Left lung (tissue), 10 donors: ENCODE data around the gene DLG2. TPM values are rescaled to one million over a fixed set of nuclear protein-coding genes. Genes with fewer than 3 reads are reported as not detected.
A peak's percentile ranks its signal among the peaks of the same experiment; 100 is the strongest.

Experiments used
- ATAC-seq: fragments of 200-7000 bp; cut with Tn5 transposase; one replicate; pipeline ENCODE4 v1.9.1; 2020; ENCODE audit warnings: moderate library complexity
- DNase-seq, 4 donors: peaks; one replicate each; pipeline ENCODE4 v3.0.0-alpha.2; 2013 to 2020
- H3K27ac ChIP-seq, 2 donors: fragments of 200-600 bp; sonication (generic) in 1 of 2; one replicate each; pipeline versions ENCODE4 v1.5.0 to v1.8.0; 2020 to 2021
- H3K27me3 ChIP-seq, 2 donors: fragments of 200-600 bp; sonication (generic) in 1 of 2; one replicate each; pipeline versions ENCODE4 v1.5.0 to v1.8.0; 2020 to 2021
- H3K36me3 ChIP-seq, 2 donors: fragments of 200-600 bp; sonication (generic) in 1 of 2; one replicate each; pipeline versions ENCODE4 v1.5.0 to v1.8.0; 2020 to 2021
- H3K4me1 ChIP-seq, 2 donors: fragments of 200-600 bp; one replicate each; pipeline ENCODE4 v1.8.0; 2021
- H3K4me3 ChIP-seq, 2 donors: fragments of 200-600 bp; sonication (generic) in 1 of 2; one replicate each; pipeline versions ENCODE4 v1.5.0 to v1.8.0; 2020 to 2021; ENCODE audit warnings: mild to moderate bottlenecking in 1 of 2
- H3K9me3 ChIP-seq, 2 donors: fragments of 200-600 bp; sonication (generic) in 1 of 2; one replicate each; pipeline versions ENCODE4 v1.5.0 to v1.8.0; 2020 to 2021
- CTCF ChIP-seq, 2 donors: fragments of 200-600 bp; sonication (generic) in 1 of 2; IDR thresholded peaks; one replicate each; pipeline versions ENCODE4 v1.5.0 to v1.8.0; 2021; ENCODE audit warnings: antibody characterized with exemption in 2 of 2
- intact Hi-C, 2 donors: fragments of 100-400 bp; cut with DNase I; formaldehyde crosslinking; loops; one replicate each; pipeline versions ENCODE4 v1.11.2 to v1.14.2; 2022
- polyA plus RNA-seq, 6 donors: library from polyadenylated mRNA; unstranded; fragments of 120-200 nt; gene quantifications; one replicate each; pipeline ENCODE4 v1.2.1, GENCODE V29; 2013; ENCODE audit not compliant: insufficient read length in 6 of 6
- total RNA-seq, 2 donors: library from RNA; stranded (reverse); fragmentation: NEBNext Ultra II Directional; extraction: Animal tissue kit (Norgen Biotek cat#: 25700); gene quantifications; one replicate each; pipeline ENCODE4 v1.2.1, GENCODE V29; 2021
- donor health status: DM: no; HTN: yes; CAD: no.
- donor health status: DM: no; HTN: no; CAD: no.

Gene DLG2
- total and polyA plus RNA-seq, 8 donors, result 4.5 to 15.0 (median 8.6) TPM

DNA sequence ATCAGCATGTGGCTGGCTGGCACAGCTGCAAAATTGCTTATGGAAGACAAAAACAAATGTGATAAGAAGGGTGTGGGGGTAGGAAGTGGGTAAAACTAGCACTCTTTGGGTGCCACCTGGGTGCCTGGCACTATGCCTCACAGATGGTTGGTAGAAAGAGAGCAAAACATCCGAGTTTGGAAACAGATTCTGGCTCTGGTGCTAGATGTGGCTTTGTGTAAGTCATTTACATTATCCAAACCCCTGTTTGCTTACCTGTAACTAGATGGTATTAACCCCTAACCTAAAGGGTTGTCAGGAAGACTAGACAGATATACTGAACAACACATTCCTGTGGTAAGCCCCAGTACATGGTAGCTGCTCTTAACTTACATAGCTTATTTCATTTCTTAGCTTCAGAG, 905.6 kb downstream of the DLG2 start:
- TF ChIP-seq CTCF (IDR thresholded peaks at IDR 0.05), result no peak
- H3K9me3 ChIP-seq, result no peaks in the 10 kb centered on the region
- H3K36me3 ChIP-seq, result no peaks in the 10 kb centered on the region
- H3K27ac ChIP-seq, result no peak overlapping the region
- peaks cover 0 to 3% of the 10 kb centered on the region in 2 donors for H3K4me1 ChIP-seq
- peaks cover 0 to 25% of the 10 kb centered on the region in 2 donors for H3K27me3 ChIP-seq
- no peak overlapping the region for H3K4me3 ChIP-seq
- DNase-seq, result no peak
- intact Hi-C loops, result no loop called here
- ATAC-seq, result no peak

GRCh38 chr11:84720706-84721402, 906.3 kb downstream of the DLG2 start:
- intact Hi-C loops, result no loop called here
- no peaks in the 10 kb centered on the region for H3K9me3 ChIP-seq
- H3K4me1 ChIP-seq, result peaks cover 0 to 3% of the 10 kb centered on the region in 2 donors
- DNase-seq (peak in 3 of 4 donors; percentile 17 to 77 (median 41)), ATAC-seq (peak; percentile 88)
- peaks cover 0 to 25% of the 10 kb centered on the region in 2 donors for H3K27me3 ChIP-seq
- no peak for TF ChIP-seq CTCF (IDR thresholded peaks at IDR 0.05)
- H3K4me3 ChIP-seq, result peak overlapping the region; percentile 32 to 40
- no peaks in the 10 kb centered on the region for H3K36me3 ChIP-seq
- H3K27ac ChIP-seq, result no peak overlapping the region

GRCh38 chr11:84719935-84720577, 907.1 kb downstream of the DLG2 start:
- DNase-seq (peak in 1 of 4 donors; percentile 81), ATAC-seq (peak; percentile 42)
- Histone ChIP-seq H3K27ac (no peak overlapping the region), H3K36me3 (no peaks in the 10 kb centered on the region), H3K4me3 (peak overlapping the region; percentile 32 to 40), H3K27me3 (peaks cover 0 to 25% of the 10 kb centered on the region in 2 donors), H3K9me3 (no peaks in the 10 kb centered on the region), H3K4me1 (peaks cover 0 to 3% of the 10 kb centered on the region in 2 donors)
- no peak for TF ChIP-seq CTCF (IDR thresholded peaks at IDR 0.05)
- intact Hi-C loops, result no loop called here

- DNase-seq (peak in 3 of 4 donors; percentile 19 to 63 (median 55)), ATAC-seq (peak; percentile 98)
- Histone ChIP-seq H3K9me3 (no peaks in the 10 kb centered on the region), H3K4me1 (no peaks in the 10 kb centered on the region), H3K4me3 (no peak overlapping the region), H3K27me3 (peaks cover 0 to 1% of the 10 kb centered on the region in 2 donors), H3K27ac (no peak overlapping the region), H3K36me3 (no peaks in the 10 kb centered on the region)
- intact Hi-C loops, result no loop called here
- peak in 1 of 2 donors; percentile 37 for TF ChIP-seq CTCF (IDR thresholded peaks at IDR 0.05)
Observed at GRCh38 chr11:84714316-84714780, 912.8 kb downstream of the DLG2 start.

- Histone ChIP-seq H3K4me1 (no peaks in the 10 kb centered on the region), H3K27me3 (no peaks in the 10 kb centered on the region), H3K4me3 (no peak overlapping the region), H3K27ac (no peak overlapping the region), H3K36me3 (no peaks in the 10 kb centered on the region), H3K9me3 (no peaks in the 10 kb centered on the region)
- DNase-seq (no peak), ATAC-seq (no peak)
- intact Hi-C loops, result no loop called here
- no peak for TF ChIP-seq CTCF (IDR thresholded peaks at IDR 0.05)
Observed at GRCh38 chr11:84691830-84692229, 935.3 kb downstream of the DLG2 start.
